ENCODE measurements around the gene FRMPD4.

The FRMPD4 gene

GRCh38 chrX:12685541-12685940 is 547.3 kb downstream of the FRMPD4 start:
- DNase-seq, result no peak

DNA sequence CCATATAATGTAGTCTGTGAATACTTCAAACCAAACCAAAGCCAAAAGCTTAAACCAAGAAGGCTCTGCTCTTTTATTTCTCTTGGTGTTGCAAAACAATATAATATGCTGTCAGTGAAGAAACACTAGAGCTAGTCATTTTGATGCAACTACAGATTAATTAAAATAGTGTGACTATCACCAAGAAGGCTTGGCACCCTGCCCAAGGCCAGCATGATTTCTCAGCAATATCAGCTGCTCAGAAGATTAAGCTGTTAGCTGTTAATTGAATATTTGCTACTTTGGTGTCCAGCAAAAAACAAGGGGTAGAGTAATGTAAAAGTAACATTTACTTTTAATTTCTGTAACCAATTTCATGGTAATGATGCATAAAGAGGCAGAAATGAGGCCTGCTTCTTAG is 548.1 kb downstream of the FRMPD4 start:
- no peak for DNase-seq

GRCh38 chrX:12690646-12691045 is 552.4 kb downstream of the FRMPD4 start:
- no peak for DNase-seq

- DNase-seq, result no peak
These were observed 555.5 kb downstream of the FRMPD4 start for GRCh38 chrX:12693754-12694153.

DNA sequence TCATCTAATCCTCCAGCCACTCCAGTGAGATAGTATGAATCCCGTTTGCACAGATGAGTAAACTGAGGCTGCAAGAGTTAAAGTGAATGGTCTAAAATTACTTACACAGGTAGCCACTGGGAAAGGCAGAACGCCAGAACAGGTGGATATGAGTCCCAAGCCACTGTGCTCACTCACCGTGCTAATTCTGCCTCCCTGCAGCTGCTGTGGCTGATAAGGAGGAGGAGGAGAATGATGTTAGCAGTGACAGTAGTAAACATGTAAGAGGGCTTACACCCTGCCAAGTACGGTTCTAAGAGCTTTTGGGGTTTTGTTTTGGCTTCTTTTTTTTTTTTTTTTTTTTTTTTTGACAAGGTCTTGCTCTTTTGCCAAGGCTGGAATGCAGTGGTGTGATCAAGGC is 562.5 kb downstream of the FRMPD4 start:
- no peak for DNase-seq

DNA sequence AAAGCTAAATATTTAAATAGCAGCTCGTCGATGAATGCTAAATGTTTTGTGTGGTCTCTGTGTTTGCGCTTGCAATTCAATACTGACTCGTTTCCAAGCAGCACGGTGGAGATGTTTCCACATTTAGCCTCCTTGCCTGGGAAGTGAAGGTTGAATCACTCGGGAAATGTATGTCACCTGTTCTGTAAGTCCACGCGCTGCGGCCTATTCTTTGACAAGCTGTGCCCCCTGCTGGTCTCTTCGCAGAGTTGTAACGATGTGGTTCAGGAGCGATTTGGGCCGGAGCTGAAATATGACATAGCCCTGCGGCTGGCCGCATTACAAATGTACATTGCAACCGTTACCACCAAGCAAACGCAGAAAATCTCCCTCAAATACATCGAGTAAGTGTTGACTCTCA is 563.4 kb downstream of the FRMPD4 start:
- peak; percentile 0 for DNase-seq

DNA sequence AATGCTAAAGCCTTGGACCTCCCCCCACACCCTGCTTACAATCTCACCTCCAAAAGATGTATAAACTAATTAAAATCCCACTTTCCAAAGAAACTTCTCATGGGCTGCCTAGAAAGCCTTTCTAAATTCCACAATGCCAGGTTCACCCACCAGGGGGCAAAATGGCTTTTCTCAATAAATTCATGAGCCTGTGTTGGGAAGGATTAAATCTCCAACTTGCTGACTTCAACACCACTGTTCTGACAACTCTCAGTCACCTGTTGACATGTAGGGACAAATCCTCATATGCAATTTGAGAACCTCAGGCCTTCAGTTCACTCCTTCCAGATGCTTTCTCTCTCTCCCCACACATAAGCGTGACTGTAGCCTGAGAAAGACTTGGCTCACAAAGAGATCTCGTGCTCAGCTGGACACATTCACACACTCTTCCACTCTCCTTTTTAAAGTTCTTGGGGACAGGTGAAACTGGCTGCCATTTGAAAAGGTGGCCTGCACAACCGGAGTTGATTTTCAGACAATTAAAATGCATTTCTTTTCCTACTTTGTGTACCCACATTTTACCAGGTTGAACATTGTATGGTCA is 564.3 kb downstream of the FRMPD4 start:
- no peak for DNase-seq

- DNase-seq, result no peak
These were observed 566.4 kb downstream of the FRMPD4 start for GRCh38 chrX:12704706-12705105.

GRCh38 chrX:12709047-12709446 is 570.8 kb downstream of the FRMPD4 start:
- no peak for DNase-seq

- DNase-seq, result no peak
These were observed 573.3 kb downstream of the FRMPD4 start for GRCh38 chrX:12711435-12712040.

- DNase-seq, result no peak
These were observed 578.3 kb downstream of the FRMPD4 start for GRCh38 chrX:12716574-12716973.

DNA sequence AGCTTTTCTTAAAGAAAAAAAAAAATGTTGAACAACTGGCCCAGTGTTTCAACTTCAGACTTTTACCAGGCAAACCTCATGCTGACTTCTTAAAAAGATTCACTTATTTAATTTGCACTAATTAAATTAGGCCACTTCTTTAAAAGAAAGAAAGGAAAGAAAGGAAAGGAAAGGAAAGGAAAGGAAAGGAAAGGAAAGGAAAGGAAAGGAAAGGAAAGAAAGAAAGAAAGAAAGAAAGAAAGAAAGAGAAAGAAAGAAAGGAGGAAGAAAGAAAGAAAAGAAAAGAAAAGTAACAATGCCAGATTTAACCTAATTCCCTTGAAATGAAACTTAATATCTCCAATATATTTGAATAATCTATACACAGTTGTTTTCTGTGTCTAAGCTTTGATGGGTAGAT is 581.6 kb downstream of the FRMPD4 start:
- no peak for DNase-seq

- no peak for DNase-seq
These were observed 582.8 kb downstream of the FRMPD4 start for GRCh38 chrX:12721042-12721441.

- no peak for DNase-seq
These were observed 584.0 kb downstream of the FRMPD4 start for GRCh38 chrX:12722314-12722713.

DNA sequence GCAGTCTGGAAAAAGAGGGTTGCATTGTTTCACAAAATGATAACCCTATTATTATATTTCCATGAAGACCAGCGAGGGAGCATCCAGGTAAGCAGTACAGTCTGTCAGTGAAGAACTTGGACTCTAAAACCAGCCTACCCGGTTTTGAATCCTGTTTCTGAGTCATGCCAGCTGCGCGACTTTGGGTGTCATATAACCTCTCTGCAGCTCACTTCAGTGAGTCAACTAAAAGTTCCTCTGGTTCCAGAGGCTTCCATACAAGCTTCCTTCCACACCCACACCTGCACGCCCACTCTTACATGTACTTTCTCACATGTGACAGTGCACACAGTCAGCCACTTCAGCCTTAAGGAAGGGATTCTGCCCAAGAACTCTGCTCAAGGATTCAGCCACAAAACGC is 603.1 kb downstream of the FRMPD4 start:
- no peak for DNase-seq

GRCh38 chrX:12747433-12747832 is 609.2 kb downstream of the FRMPD4 start:
- DNase-seq, result no peak

- no peak for DNase-seq
These were observed 613.6 kb downstream of the FRMPD4 start for GRCh38 chrX:12751887-12752286.

DNA sequence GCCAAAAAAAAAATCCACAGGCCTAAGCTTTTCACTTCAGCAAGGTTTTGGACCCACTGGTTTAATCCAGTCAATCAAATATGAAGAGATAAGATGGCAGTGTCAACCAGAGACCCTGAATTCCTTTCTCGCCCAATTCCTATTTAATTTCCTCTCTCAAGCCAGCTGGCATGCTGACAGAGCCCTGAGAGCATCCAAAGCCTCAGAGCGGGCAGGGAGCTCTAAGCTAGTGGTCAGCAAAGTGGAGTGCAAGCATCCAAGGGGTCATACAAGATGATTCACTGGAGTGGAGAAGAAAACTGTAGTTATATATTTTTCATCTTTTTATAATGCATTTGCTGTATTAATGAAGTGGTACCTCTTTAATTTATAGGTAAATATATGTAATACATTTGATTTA is 615.1 kb downstream of the FRMPD4 start:
- DNase-seq, result no peak

GRCh38 chrX:12758291-12758690 is 620.0 kb downstream of the FRMPD4 start:
- DNase-seq, result no peak

- no peak for DNase-seq
These were observed 629.6 kb downstream of the FRMPD4 start for GRCh38 chrX:12767856-12768255.

GRCh38 chrX:12768491-12768890 is 630.2 kb downstream of the FRMPD4 start:
- no peak for DNase-seq

- peak; percentile 30 for DNase-seq
These were observed 632.2 kb downstream of the FRMPD4 start for GRCh38 chrX:12770440-12770839.

GRCh38 chrX:12771445-12772069 is 633.3 kb downstream of the FRMPD4 start:
- peak; percentile 65 for DNase-seq

Measured in CD4-positive, alpha-beta T cell treated with Interleukin-4 for 4 hours (primary cell).